ENCODE measurements around the gene GRWD1. TPM values are rescaled to one million over a fixed set of nuclear protein-coding genes. Genes with fewer than 3 reads are reported as not detected.

GRWD1 gene
- total RNA-seq, 2 donors from 2014 or later: 36.6 to 39.2 TPM

DNA sequence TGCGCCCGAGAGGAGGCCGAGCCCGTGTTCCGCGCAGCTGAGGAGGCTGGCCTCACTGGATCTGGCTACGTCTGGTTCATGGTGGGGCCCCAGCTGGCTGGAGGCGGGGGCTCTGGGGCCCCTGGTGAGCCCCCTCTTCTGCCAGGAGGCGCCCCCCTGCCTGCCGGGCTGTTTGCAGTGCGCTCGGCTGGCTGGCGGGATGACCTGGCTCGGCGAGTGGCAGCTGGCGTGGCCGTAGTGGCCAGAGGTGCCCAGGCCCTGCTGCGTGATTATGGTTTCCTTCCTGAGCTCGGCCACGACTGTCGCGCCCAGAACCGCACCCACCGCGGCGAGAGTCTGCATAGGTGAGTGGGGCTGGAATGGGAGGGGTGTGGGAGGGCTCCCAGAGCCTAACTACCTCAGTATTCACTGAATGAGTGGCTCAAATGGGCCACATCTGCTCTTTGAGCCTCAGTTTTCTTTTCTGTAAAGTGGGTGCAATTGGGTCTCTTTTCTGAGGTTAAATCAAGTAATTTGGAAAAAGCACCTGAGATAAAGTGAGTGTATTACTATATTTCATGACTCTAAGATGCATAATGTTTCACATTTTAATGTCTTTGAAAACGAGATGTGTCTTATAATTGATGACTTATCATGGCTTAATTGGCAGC, 40.6 kb upstream of the GRWD1 start:
- TF ChIP-seq, protein P1, sequence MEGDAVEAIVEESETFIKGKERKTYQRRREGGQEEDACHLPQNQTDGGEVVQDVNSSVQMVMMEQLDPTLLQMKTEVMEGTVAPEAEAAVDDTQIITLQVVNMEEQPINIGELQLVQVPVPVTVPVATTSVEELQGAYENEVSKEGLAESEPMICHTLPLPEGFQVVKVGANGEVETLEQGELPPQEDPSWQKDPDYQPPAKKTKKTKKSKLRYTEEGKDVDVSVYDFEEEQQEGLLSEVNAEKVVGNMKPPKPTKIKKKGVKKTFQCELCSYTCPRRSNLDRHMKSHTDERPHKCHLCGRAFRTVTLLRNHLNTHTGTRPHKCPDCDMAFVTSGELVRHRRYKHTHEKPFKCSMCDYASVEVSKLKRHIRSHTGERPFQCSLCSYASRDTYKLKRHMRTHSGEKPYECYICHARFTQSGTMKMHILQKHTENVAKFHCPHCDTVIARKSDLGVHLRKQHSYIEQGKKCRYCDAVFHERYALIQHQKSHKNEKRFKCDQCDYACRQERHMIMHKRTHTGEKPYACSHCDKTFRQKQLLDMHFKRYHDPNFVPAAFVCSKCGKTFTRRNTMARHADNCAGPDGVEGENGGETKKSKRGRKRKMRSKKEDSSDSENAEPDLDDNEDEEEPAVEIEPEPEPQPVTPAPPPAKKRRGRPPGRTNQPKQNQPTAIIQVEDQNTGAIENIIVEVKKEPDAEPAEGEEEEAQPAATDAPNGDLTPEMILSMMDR (conservative IDR thresholded peaks at IDR 0.05): no peak
- H3K27ac Mint-ChIP-seq: no peak overlapping the region

GRCh38 chr19:48405850-48406249, 39.9 kb upstream of the GRWD1 start:
- Histone ChIP-seq H3K4me1 (ENCODE audit: control insufficient read depth, insufficient read depth, low read length) (no peaks in the 10 kb centered on the region), H3K4me3 (ENCODE audit: low read length) (no peak overlapping the region), H3K27ac (ENCODE audit: low read depth, low read length) (no peak overlapping the region), H3K27me3 (ENCODE audit: control insufficient read depth, insufficient read depth, low read length, poor library complexity, severe bottlenecking) (no peaks in the 10 kb centered on the region), H3K9me3 (ENCODE audit: control insufficient read depth, low read length) (no peaks in the 10 kb centered on the region), H3K9ac (ENCODE audit: extremely low read depth, low read length, poor library complexity, severe bottlenecking) (no peak overlapping the region), H3K36me3 (ENCODE audit: control insufficient read depth, insufficient read depth, low read length) (no peaks in the 10 kb centered on the region)
- TF ChIP-seq, protein P1 (conservative IDR thresholded peaks at IDR 0.05): no peak
- WGBS, 2 experiments (ENCODE audit: insufficient coverage in 1 of 2, insufficient read length in 1 of 2): 89 to 92% methylated on average over 13 of the region's 13 CpGs
- Mint-ChIP-seq H3K9me3 (no peaks in the 10 kb centered on the region), H3K4me3 (no peak overlapping the region), H3K4me1 (peaks cover 5% of the 10 kb centered on the region), H3K36me3 (ENCODE audit: low read depth) (no peaks in the 10 kb centered on the region), H3K27ac (no peak overlapping the region), H3K27me3 (ENCODE audit: insufficient read depth) (peaks cover 8% of the 10 kb centered on the region)
- no peak for DNase-seq

More for the DNA sequence above, 40.6 kb upstream of the GRWD1 start:
- no peak overlapping the region for H3K4me3 Mint-ChIP-seq
- peaks cover 6% of the 10 kb centered on the region for H3K4me1 Mint-ChIP-seq
- WGBS, 2 experiments (ENCODE audit: insufficient coverage in 1 of 2, insufficient read length in 1 of 2): 93 to 95% methylated on average over 7 to 27 of the region's 27 CpGs
- no peak overlapping the region for H3K4me3 ChIP-seq (ENCODE audit: low read length)
- no peaks in the 10 kb centered on the region for H3K36me3 ChIP-seq (ENCODE audit: control insufficient read depth, insufficient read depth, low read length)
- H3K36me3 Mint-ChIP-seq (ENCODE audit: low read depth): no peaks in the 10 kb centered on the region
- H3K27ac ChIP-seq (ENCODE audit: low read depth, low read length): no peak overlapping the region
- no peaks in the 10 kb centered on the region for H3K4me1 ChIP-seq (ENCODE audit: control insufficient read depth, insufficient read depth, low read length)
- H3K27me3 ChIP-seq (ENCODE audit: control insufficient read depth, insufficient read depth, low read length, poor library complexity, severe bottlenecking): no peaks in the 10 kb centered on the region
- H3K9ac ChIP-seq (ENCODE audit: extremely low read depth, low read length, poor library complexity, severe bottlenecking): no peak overlapping the region
- no peaks in the 10 kb centered on the region for H3K9me3 ChIP-seq (ENCODE audit: control insufficient read depth, low read length)
- peaks cover 6% of the 10 kb centered on the region for H3K27me3 Mint-ChIP-seq (ENCODE audit: insufficient read depth)
- DNase-seq: no peak
- H3K9me3 Mint-ChIP-seq: no peaks in the 10 kb centered on the region

DNA sequence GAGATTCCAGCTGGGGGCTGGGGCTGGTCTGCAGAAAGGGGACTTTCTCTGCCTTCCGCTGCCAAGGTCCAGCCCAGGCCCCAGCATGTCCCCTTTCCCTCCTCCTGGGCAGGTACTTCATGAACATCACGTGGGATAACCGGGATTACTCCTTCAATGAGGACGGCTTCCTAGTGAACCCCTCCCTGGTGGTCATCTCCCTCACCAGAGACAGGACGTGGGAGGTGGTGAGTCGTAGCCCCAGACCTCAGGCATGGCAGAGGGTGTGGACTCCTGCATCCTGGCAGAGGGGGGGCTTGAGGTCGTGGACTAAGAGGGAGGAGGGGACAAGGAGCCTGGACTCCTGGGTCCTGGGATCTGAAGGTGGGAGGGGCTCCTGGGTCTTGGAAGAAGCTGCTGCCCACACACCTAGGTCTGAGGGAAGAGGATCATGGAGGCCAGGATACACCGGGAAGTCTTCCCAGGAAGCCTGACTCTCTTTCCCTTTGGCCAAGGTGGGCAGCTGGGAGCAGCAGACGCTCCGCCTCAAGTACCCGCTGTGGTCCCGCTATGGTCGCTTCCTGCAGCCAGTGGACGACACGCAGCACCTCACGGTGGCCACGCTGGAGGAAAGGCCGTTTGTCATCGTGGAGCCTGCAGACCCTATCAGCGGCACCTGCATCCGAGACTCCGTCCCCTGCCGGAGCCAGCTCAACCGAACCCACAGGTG, 31.8 kb upstream of the GRWD1 start:
- DNase-seq: peak; percentile 80
- H3K4me3 ChIP-seq (ENCODE audit: low read length): peak overlapping the region; percentile 72
- no peak overlapping the region for H3K9ac ChIP-seq (ENCODE audit: extremely low read depth, low read length, poor library complexity, severe bottlenecking)
- H3K9me3 ChIP-seq (ENCODE audit: control insufficient read depth, low read length): no peaks in the 10 kb centered on the region
- 60 to 81% methylated on average over 18 to 24 of the region's 24 CpGs for WGBS, 2 experiments (ENCODE audit: insufficient coverage in 1 of 2, insufficient read length in 1 of 2)
- H3K36me3 ChIP-seq (ENCODE audit: control insufficient read depth, insufficient read depth, low read length): no peaks in the 10 kb centered on the region
- Mint-ChIP-seq H3K4me3 (peak overlapping the region; percentile 68), H3K4me1 (peaks cover 13% of the 10 kb centered on the region), H3K27ac (peak overlapping the region; percentile 91), H3K36me3 (ENCODE audit: low read depth) (no peaks in the 10 kb centered on the region), H3K9me3 (no peaks in the 10 kb centered on the region), H3K27me3 (ENCODE audit: insufficient read depth) (peaks cover 4% of the 10 kb centered on the region)
- H3K4me1 ChIP-seq (ENCODE audit: control insufficient read depth, insufficient read depth, low read length): no peaks in the 10 kb centered on the region
- TF ChIP-seq, protein P1 (conservative IDR thresholded peaks at IDR 0.05): no peak
- no peaks in the 10 kb centered on the region for H3K27me3 ChIP-seq (ENCODE audit: control insufficient read depth, insufficient read depth, low read length, poor library complexity, severe bottlenecking)
- H3K27ac ChIP-seq (ENCODE audit: low read depth, low read length): no peak overlapping the region
